ENCODE measurements around the gene DENND1A.

Gene DENND1A

GRCh38 chr9:123354806-123355508, 575.0 kb downstream of the DENND1A start:
- no peak for DNase-seq (ENCODE audit: low read depth in 2 of 2)

- DNase-seq (ENCODE audit: low read depth in 2 of 2) = no peak
These were observed 575.8 kb downstream of the DENND1A start for GRCh38 chr9:123353984-123354591.

- no peak for DNase-seq (ENCODE audit: low read depth in 2 of 2)
These were observed 576.9 kb downstream of the DENND1A start for GRCh38 chr9:123353041-123353440.

GRCh38 chr9:123350590-123351310, 579.2 kb downstream of the DENND1A start:
- no peak for DNase-seq (ENCODE audit: low read depth in 2 of 2)

- peak; percentile 26 to 29 for DNase-seq (ENCODE audit: low read depth in 2 of 2)
These were observed 580.0 kb downstream of the DENND1A start for GRCh38 chr9:123349691-123350480.

- DNase-seq (ENCODE audit: low read depth in 2 of 2) = no peak
These were observed 580.9 kb downstream of the DENND1A start for GRCh38 chr9:123349033-123349432.

- no peak for DNase-seq (ENCODE audit: low read depth in 2 of 2)
These were observed 581.5 kb downstream of the DENND1A start for GRCh38 chr9:123348317-123348992.

GRCh38 chr9:123347289-123348060, 582.5 kb downstream of the DENND1A start:
- no peak for DNase-seq (ENCODE audit: low read depth in 2 of 2)

GRCh38 chr9:123346826-123347225, 583.1 kb downstream of the DENND1A start:
- no peak for DNase-seq (ENCODE audit: low read depth in 2 of 2)

- DNase-seq (ENCODE audit: low read depth in 2 of 2) = no peak
These were observed 583.9 kb downstream of the DENND1A start for GRCh38 chr9:123346026-123346425.

GRCh38 chr9:123345567-123345955, 584.4 kb downstream of the DENND1A start:
- DNase-seq (ENCODE audit: low read depth in 2 of 2) = no peak

GRCh38 chr9:123344192-123344949, 585.6 kb downstream of the DENND1A start:
- no peak for DNase-seq (ENCODE audit: low read depth in 2 of 2)

- no peak for DNase-seq (ENCODE audit: low read depth in 2 of 2)
These were observed 586.3 kb downstream of the DENND1A start for GRCh38 chr9:123343443-123344191.

- DNase-seq (ENCODE audit: low read depth in 2 of 2) = no peak
These were observed 587.7 kb downstream of the DENND1A start for GRCh38 chr9:123342247-123342646.

GRCh38 chr9:123341816-123342215, 588.1 kb downstream of the DENND1A start:
- DNase-seq (ENCODE audit: low read depth in 2 of 2) = no peak

GRCh38 chr9:123339666-123340510, 590.0 kb downstream of the DENND1A start:
- no peak for DNase-seq (ENCODE audit: low read depth in 2 of 2)

GRCh38 chr9:123338710-123339665, 590.9 kb downstream of the DENND1A start:
- DNase-seq (ENCODE audit: low read depth in 2 of 2) = no peak
